Liver (tissue), 9 donors: ENCODE data around the gene LGALS9. TPM values are rescaled to one million over a fixed set of nuclear protein-coding genes. Genes with fewer than 3 reads are reported as not detected.
"Not testable (repeated sequence)": the region's sequence is repeated elsewhere in the genome, so short reads cannot be mapped to it uniquely, and the experiment has no call there.

ENCODE experiments used
- DNase-seq: peaks from one replicate; pipeline ENCODE4 v3.0.0-alpha.2; 2017; ENCODE audit warnings: low spot score
- H3K27ac ChIP-seq, 2 donors: one replicate each; pipeline ENCODE4 v1.7.0; 2013; ENCODE audit warnings: inconsistent platforms in 2 of 2, low read length in 2 of 2, control low read depth in 1 of 2, low read depth in 1 of 2, mild to moderate bottlenecking in 1 of 2
- H3K27me3 ChIP-seq, 4 donors: one replicate each; pipeline versions ENCODE4 v1.6.1 to v1.7.0; 2013; ENCODE audit warnings: low read length in 3 of 4, inconsistent platforms in 1 of 4, mild to moderate bottlenecking in 1 of 4, moderate library complexity in 1 of 4; ENCODE audit not compliant: control insufficient read depth in 4 of 4, insufficient read depth in 4 of 4
- H3K36me3 ChIP-seq, 4 donors: one replicate each; pipeline versions ENCODE4 v1.6.1 to v1.7.0; 2013; ENCODE audit warnings: low read length in 3 of 4, mild to moderate bottlenecking in 3 of 4, low read depth in 1 of 4, moderate library complexity in 1 of 4; ENCODE audit not compliant: control insufficient read depth in 4 of 4, insufficient read depth in 3 of 4
- H3K4me1 ChIP-seq, 4 donors: one replicate each; pipeline versions ENCODE4 v1.6.1 to v1.7.0; 2013; ENCODE audit warnings: low read length in 3 of 4, mild to moderate bottlenecking in 3 of 4, moderate library complexity in 1 of 4; ENCODE audit not compliant: control insufficient read depth in 4 of 4, insufficient read depth in 4 of 4
- H3K4me3 ChIP-seq, 3 donors: one replicate each; pipeline versions ENCODE4 v1.6.1 to v1.7.0; 2013; ENCODE audit warnings: low read length in 3 of 3, control low read depth in 1 of 3, low read depth in 1 of 3, mild to moderate bottlenecking in 1 of 3
- H3K9ac ChIP-seq, 2 donors: one replicate each; pipeline ENCODE4 v1.7.0; 2013; ENCODE audit warnings: low read length in 2 of 2, mild to moderate bottlenecking in 2 of 2, moderate library complexity in 2 of 2, control low read depth in 1 of 2, low read depth in 1 of 2
- H3K9me3 ChIP-seq, 4 donors: one replicate each; pipeline versions ENCODE4 v1.6.1 to v1.7.0; 2013; ENCODE audit warnings: low read length in 3 of 4; ENCODE audit not compliant: control insufficient read depth in 4 of 4
- FOXA2 ChIP-seq: IDR thresholded peaks from 2 replicates; pipeline ENCODE4 v1.6.1; 2016; ENCODE audit warnings: antibody characterized with exemption
- GABPA ChIP-seq, 2 donors: IDR thresholded peaks in 1 of 2; conservative IDR thresholded peaks in 1 of 2; 2 replicates each; pipeline ENCODE4 v1.6.1; 2016; ENCODE audit warnings: antibody characterized with exemption in 2 of 2, mild to moderate bottlenecking in 1 of 2, moderate library complexity in 1 of 2
- HNF4G ChIP-seq: IDR thresholded peaks from 2 replicates; pipeline ENCODE4 v1.6.1; 2016; ENCODE audit warnings: antibody characterized with exemption
- JUND ChIP-seq, 2 donors: IDR thresholded peaks; 2 replicates each; pipeline ENCODE4 v1.6.1; 2016; ENCODE audit warnings: antibody characterized with exemption in 2 of 2
- NR2F2 ChIP-seq: IDR thresholded peaks from 2 replicates; pipeline ENCODE4 v1.6.1; 2016; ENCODE audit warnings: antibody characterized with exemption
- SP1 ChIP-seq: IDR thresholded peaks from 2 replicates; pipeline ENCODE4 v1.6.1; 2018; ENCODE audit warnings: antibody characterized with exemption, mild to moderate bottlenecking
- WGBS: extraction: QIAGEN DNeasy Blood & Tissue Kit; methylation state at CpG from one replicate; pipeline ENCODE4 v1.1.7; 2013; 5-methylcytosine and 5-hydroxymethylcytosine counted together
- polyA plus RNA-seq, 2 donors: library from polyadenylated mRNA; stranded (reverse) in 1 of 2; unstranded in 1 of 2; fragments of 200-250 nt in 1 of 2; fragments of >200 nt in 1 of 2; fragmentation: Nextera tagmentation in 1 of 2; extraction: Ambion mirVana in 1 of 2; gene quantifications; one replicate each; pipeline versions ENCODE4 v1.2.1 to v1.2.3, GENCODE V29; 2013 to 2015
- total RNA-seq, 2 donors: library from RNA; depleted of rRNA; stranded (reverse); fragments of >200 nt; gene quantifications; one replicate each; pipeline ENCODE4 v1.2.3, GENCODE V29; 2014
- TF ChIP-seq, protein P1 (sequence below): IDR thresholded peaks from 2 replicates; pipeline ENCODE4 v1.6.1; 2016; ENCODE audit warnings: antibody characterized with exemption, mild to moderate bottlenecking
- TF ChIP-seq, protein P2 (sequence below): IDR thresholded peaks from 2 replicates; pipeline ENCODE4 v1.6.1; 2016; ENCODE audit warnings: antibody characterized with exemption
- TF ChIP-seq, protein P3 (sequence below): IDR thresholded peaks from 2 replicates; pipeline ENCODE4 v1.6.1; 2016; ENCODE audit warnings: antibody characterized with exemption
- TF ChIP-seq, protein P4 (sequence below): IDR thresholded peaks from 2 replicates; pipeline ENCODE4 v1.6.1; 2016; ENCODE audit warnings: antibody characterized with exemption
- donor health status: healthy.
- donor health status: healthy.
- donor health status: healthy.
- donor health status: healthy.
- donor health status: healthy.

The LGALS9 gene
- total and polyA plus RNA-seq, 4 donors: 6.1 to 24.7 (median 13.5) TPM

DNA sequence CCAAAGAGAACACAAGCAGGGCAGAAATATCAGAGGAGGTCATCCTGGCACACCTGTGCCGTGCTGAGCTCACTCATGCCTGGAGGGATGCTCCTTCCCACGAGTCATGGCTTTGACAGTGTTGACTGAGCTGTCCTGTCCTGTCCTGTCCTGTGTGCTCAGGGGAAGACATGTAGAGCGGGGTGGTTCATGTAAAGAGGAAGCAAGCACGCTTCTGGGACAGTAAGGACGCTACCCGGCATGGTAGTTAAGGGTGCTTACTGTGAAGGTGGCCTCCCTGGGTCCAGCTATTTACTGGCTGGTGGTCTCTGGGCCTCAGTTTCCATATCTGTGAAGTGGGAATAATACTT is 398 bp downstream of the LGALS9 start:
- Histone ChIP-seq H3K9ac (peak overlapping the region in 1 of 2 donors; percentile 22), H3K4me1 (peaks cover 0 to 7% (median 0%) of the 10 kb centered on the region in 4 donors)

DNA sequence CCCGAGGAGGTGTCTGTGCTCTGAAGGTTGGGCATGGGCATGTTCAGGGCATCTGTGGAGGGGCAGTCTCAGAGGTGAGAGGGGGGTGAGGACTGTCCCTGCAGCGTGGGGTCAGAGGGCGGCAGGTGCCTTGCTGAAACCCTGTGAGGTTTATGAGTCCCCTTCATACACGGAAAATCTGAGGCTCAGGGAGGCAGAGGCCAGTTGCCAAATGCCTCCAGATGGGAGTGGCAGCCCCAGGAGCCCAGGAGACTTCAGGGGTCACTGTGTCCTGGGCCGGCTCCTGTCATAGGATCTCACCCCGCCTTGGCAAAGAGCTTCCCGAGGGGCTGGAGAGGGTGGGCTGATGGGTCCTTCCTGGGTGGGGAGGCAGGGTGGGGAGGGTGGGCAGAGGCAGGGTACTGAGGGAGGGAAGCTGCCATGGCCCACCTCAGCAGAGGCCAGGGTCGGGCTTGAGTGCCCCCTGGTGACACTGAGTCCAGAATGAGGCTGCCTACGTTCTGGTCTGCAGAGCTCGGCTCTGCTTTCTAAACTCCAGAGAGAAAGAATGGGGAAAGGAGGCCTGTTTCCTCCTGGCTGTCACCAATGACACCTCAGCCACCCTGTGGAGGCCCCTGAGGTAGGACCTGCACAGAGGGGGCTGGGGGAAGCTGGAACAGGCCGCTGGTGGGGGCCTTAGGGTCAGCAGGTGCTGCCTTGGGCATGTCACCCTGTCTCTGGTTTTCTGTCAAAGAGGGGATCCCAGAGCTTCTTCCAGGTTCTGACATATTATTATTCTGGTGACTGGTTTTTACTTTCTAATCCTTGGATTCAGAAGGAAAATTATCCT is 1.1 kb downstream of the LGALS9 start:
- H3K4me3 ChIP-seq: peak overlapping the region in 1 of 3 donors; percentile 41
- H3K4me1 ChIP-seq: peaks cover 0 to 7% (median 0%) of the 10 kb centered on the region in 4 donors
- no peaks in the 10 kb centered on the region for H3K9me3 ChIP-seq
- peak overlapping the region in 1 of 2 donors; percentile 54 for H3K27ac ChIP-seq
- DNase-seq: no peak
- TF ChIP-seq NR2F2: no peak
- TF ChIP-seq, protein P1, sequence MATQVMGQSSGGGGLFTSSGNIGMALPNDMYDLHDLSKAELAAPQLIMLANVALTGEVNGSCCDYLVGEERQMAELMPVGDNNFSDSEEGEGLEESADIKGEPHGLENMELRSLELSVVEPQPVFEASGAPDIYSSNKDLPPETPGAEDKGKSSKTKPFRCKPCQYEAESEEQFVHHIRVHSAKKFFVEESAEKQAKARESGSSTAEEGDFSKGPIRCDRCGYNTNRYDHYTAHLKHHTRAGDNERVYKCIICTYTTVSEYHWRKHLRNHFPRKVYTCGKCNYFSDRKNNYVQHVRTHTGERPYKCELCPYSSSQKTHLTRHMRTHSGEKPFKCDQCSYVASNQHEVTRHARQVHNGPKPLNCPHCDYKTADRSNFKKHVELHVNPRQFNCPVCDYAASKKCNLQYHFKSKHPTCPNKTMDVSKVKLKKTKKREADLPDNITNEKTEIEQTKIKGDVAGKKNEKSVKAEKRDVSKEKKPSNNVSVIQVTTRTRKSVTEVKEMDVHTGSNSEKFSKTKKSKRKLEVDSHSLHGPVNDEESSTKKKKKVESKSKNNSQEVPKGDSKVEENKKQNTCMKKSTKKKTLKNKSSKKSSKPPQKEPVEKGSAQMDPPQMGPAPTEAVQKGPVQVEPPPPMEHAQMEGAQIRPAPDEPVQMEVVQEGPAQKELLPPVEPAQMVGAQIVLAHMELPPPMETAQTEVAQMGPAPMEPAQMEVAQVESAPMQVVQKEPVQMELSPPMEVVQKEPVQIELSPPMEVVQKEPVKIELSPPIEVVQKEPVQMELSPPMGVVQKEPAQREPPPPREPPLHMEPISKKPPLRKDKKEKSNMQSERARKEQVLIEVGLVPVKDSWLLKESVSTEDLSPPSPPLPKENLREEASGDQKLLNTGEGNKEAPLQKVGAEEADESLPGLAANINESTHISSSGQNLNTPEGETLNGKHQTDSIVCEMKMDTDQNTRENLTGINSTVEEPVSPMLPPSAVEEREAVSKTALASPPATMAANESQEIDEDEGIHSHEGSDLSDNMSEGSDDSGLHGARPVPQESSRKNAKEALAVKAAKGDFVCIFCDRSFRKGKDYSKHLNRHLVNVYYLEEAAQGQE: no peak
- no peaks in the 10 kb centered on the region for H3K27me3 ChIP-seq
- no peak overlapping the region for H3K9ac ChIP-seq
- H3K36me3 ChIP-seq: no peaks in the 10 kb centered on the region
- WGBS: 61% methylated on average over 11 of the region's 11 CpGs

More for the DNA sequence above, 398 bp downstream of the LGALS9 start:
- no peaks in the 10 kb centered on the region for H3K36me3 ChIP-seq
- peak overlapping the region in 2 of 3 donors; percentile 2 to 41 for H3K4me3 ChIP-seq
- WGBS: 63% methylated on average over 6 of the region's 6 CpGs
- no peaks in the 10 kb centered on the region for H3K9me3 ChIP-seq
- DNase-seq: no peak
- peak overlapping the region; percentile 66 for H3K27ac ChIP-seq
- no peaks in the 10 kb centered on the region for H3K27me3 ChIP-seq
- no peak for TF ChIP-seq GABPA (IDR thresholded peaks at IDR 0.05 in 1 of 2, conservative IDR thresholded peaks at IDR 0.05 in 1 of 2)
- no peak for TF ChIP-seq FOXA2
- no peak for TF ChIP-seq JUND (IDR thresholded peaks at IDR 0.05)
- no peak for TF ChIP-seq HNF4G
- TF ChIP-seq, protein P2, sequence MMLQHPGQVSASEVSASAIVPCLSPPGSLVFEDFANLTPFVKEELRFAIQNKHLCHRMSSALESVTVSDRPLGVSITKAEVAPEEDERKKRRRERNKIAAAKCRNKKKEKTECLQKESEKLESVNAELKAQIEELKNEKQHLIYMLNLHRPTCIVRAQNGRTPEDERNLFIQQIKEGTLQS: no peak
- TF ChIP-seq, protein P3, sequence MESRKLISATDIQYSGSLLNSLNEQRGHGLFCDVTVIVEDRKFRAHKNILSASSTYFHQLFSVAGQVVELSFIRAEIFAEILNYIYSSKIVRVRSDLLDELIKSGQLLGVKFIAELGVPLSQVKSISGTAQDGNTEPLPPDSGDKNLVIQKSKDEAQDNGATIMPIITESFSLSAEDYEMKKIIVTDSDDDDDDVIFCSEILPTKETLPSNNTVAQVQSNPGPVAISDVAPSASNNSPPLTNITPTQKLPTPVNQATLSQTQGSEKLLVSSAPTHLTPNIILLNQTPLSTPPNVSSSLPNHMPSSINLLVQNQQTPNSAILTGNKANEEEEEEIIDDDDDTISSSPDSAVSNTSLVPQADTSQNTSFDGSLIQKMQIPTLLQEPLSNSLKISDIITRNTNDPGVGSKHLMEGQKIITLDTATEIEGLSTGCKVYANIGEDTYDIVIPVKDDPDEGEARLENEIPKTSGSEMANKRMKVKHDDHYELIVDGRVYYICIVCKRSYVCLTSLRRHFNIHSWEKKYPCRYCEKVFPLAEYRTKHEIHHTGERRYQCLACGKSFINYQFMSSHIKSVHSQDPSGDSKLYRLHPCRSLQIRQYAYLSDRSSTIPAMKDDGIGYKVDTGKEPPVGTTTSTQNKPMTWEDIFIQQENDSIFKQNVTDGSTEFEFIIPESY: no peak

DNA sequence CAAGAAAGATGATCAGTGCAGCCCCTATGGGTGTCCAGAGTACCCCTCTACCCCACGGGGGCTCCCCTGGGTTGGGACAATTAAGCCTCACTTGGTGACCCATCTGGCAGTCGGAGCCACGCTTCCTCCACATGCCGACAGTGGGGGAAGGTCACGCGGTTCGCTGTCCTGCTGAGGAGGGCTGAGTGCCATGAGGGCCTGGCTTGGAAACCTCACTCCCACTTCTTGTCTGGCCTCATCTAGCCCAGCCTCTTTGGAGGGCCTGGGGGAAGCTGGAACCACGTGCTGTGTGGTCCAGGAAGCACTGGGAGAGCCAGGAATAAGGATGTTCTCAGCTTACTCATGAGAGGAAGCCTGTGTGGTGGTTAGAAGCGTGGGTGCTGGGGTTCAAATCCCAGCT is 1.8 kb downstream of the LGALS9 start:
- not testable (repeated sequence) for H3K9ac ChIP-seq, H3K27me3 ChIP-seq, H3K9me3 ChIP-seq, H3K4me1 ChIP-seq, H3K36me3 ChIP-seq, H3K4me3 ChIP-seq, DNase-seq
- 61% methylated on average over 9 of the region's 9 CpGs for WGBS
- peak overlapping the region in 1 of 2 donors; percentile 54 for H3K27ac ChIP-seq
- TF ChIP-seq, protein P4, sequence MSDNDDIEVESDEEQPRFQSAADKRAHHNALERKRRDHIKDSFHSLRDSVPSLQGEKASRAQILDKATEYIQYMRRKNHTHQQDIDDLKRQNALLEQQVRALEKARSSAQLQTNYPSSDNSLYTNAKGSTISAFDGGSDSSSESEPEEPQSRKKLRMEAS: peak; percentile 71
- peak; percentile 53 for TF ChIP-seq NR2F2
- peak; percentile 20 for TF ChIP-seq SP1
